Measurements from ENCODE around the gene CDH4. TPM values are rescaled to one million over a fixed set of nuclear protein-coding genes. Genes with fewer than 3 reads are reported as not detected.

CDH4 gene
- total RNA-seq, 1 donor from 2014 or later = 3.2 TPM

DNA sequence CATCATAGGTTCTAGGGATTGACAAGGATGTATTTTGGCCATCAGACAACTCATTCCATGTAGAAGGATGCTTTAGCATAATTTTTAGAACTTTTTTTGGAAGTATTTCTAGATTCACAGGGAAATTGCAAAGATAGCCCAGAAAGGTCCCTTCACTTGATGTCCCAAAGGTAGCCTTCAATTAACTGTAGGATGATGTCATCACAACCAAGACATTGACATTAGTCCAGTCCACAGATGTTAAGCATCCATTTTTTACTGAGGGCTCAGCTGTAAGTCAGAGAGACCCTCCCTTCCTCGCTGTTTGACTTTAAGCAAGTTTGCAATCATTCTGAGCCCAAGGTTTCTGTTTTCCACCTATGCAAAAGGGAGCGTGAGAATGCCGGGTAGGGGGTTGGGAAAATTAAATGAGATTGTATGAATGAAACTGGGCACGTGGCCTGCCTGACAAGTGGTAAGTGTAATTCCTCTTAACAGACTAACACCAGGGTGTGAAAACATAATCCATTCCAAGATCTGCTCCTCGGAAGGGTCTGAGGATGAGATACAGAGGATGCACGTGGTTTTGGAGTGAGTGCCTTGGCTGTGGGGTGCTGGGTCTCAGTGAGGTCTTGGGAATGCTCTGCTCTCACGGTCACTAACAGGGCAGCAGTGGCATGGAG, 126.8 kb downstream of the CDH4 start:
- Histone ChIP-seq H3K27ac (ENCODE audit: low read depth, low read length) (no peak overlapping the region), H3K79me2 (ENCODE audit: insufficient read depth, low read length) (peaks cover 12% of the 10 kb centered on the region), H3K9ac (ENCODE audit: low read length) (no peak overlapping the region), H4K20me1 (ENCODE audit: insufficient read depth, low read length) (peaks cover 13% of the 10 kb centered on the region), H2AFZ (ENCODE audit: low read depth, low read length) (no peak overlapping the region), H3K27me3 (ENCODE audit: insufficient read depth, low read length) (no peaks in the 10 kb centered on the region), H3K36me3 (ENCODE audit: insufficient read depth, low read length) (no peaks in the 10 kb centered on the region), H3K4me2 (ENCODE audit: low read length) (no peak overlapping the region), H3K9me3 (ENCODE audit: insufficient read depth, low read depth, low read length) (peaks cover 6% of the 10 kb centered on the region), H3K4me3 (ENCODE audit: insufficient read depth, low read depth, low read length) (no peak overlapping the region), H3K4me1 (ENCODE audit: insufficient read depth, low read length) (no peaks in the 10 kb centered on the region)
- DNase-seq (ENCODE audit: low read depth) (no peak), FAIRE-seq (no peak)
- Mint-ChIP-seq H3K27me3 (ENCODE audit: low read depth, unreplicated experiment) (peaks cover 6% of the 10 kb centered on the region), H3K4me3 (ENCODE audit: unreplicated experiment) (no peak overlapping the region), H3K9me3 (ENCODE audit: unreplicated experiment) (peaks cover 9% of the 10 kb centered on the region), H3K27ac (ENCODE audit: unreplicated experiment) (no peak overlapping the region), H3K36me3 (ENCODE audit: low read depth, unreplicated experiment) (no peaks in the 10 kb centered on the region), H3K4me1 (ENCODE audit: low read depth, unreplicated experiment) (no peaks in the 10 kb centered on the region)
- TF ChIP-seq EZH2 (IDR thresholded peaks at IDR 0.05; ENCODE audit: insufficient read depth, low read length) = no peak
- TF ChIP-seq, protein P1, sequence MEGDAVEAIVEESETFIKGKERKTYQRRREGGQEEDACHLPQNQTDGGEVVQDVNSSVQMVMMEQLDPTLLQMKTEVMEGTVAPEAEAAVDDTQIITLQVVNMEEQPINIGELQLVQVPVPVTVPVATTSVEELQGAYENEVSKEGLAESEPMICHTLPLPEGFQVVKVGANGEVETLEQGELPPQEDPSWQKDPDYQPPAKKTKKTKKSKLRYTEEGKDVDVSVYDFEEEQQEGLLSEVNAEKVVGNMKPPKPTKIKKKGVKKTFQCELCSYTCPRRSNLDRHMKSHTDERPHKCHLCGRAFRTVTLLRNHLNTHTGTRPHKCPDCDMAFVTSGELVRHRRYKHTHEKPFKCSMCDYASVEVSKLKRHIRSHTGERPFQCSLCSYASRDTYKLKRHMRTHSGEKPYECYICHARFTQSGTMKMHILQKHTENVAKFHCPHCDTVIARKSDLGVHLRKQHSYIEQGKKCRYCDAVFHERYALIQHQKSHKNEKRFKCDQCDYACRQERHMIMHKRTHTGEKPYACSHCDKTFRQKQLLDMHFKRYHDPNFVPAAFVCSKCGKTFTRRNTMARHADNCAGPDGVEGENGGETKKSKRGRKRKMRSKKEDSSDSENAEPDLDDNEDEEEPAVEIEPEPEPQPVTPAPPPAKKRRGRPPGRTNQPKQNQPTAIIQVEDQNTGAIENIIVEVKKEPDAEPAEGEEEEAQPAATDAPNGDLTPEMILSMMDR (IDR thresholded peaks at IDR 0.05; ENCODE audit: insufficient read depth, low read depth, low read length) = no peak

DNA sequence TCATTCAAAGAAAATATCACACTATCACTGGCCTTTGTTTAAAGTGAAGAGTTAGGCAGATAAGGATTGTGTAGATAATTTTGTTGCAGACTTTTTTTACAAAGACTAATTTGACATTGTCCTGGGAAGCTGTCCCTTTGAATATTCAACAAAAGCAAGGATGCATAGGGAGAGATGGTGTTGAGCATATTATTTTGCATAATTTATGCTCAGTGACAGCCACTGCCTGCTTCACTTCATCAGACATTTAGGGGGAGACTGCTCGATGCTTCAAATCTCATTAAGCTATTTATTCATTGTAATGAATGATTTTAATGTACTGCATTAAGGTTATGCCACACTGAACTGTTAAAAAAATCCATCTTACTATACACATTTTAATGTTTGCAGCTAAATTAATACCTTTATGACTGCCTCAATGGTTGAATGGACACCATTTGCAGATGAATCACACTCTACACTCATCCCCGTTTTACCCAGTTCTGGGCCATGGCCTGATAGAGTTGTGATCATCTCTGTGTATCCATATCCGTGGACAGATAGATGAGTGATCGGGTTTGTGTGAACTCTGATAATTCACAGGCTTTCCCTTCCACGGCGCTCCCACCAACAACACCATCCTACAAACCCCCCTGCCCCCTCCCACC, 128.0 kb downstream of the CDH4 start:
- no peaks in the 10 kb centered on the region for H3K4me1 ChIP-seq (ENCODE audit: insufficient read depth, low read length)
- H3K36me3 ChIP-seq (ENCODE audit: insufficient read depth, low read length) = no peaks in the 10 kb centered on the region
- Mint-ChIP-seq H3K4me3 (ENCODE audit: unreplicated experiment) (no peak overlapping the region), H3K27ac (ENCODE audit: unreplicated experiment) (no peak overlapping the region), H3K36me3 (ENCODE audit: low read depth, unreplicated experiment) (no peaks in the 10 kb centered on the region), H3K4me1 (ENCODE audit: low read depth, unreplicated experiment) (no peaks in the 10 kb centered on the region), H3K9me3 (ENCODE audit: unreplicated experiment) (peaks cover 11% of the 10 kb centered on the region), H3K27me3 (ENCODE audit: low read depth, unreplicated experiment) (peaks cover 5% of the 10 kb centered on the region)
- H3K9ac ChIP-seq (ENCODE audit: low read length) = no peak overlapping the region
- DNase-seq (ENCODE audit: low read depth) (no peak), FAIRE-seq (no peak)
- H3K9me3 ChIP-seq (ENCODE audit: insufficient read depth, low read depth, low read length) = peaks cover 6% of the 10 kb centered on the region
- H4K20me1 ChIP-seq (ENCODE audit: insufficient read depth, low read length) = peaks cover 13% of the 10 kb centered on the region
- H3K4me2 ChIP-seq (ENCODE audit: low read length) = no peak overlapping the region
- no peaks in the 10 kb centered on the region for H3K27me3 ChIP-seq (ENCODE audit: insufficient read depth, low read length)
- no peak overlapping the region for H2AFZ ChIP-seq (ENCODE audit: low read depth, low read length)
- H3K4me3 ChIP-seq (ENCODE audit: insufficient read depth, low read depth, low read length) = no peak overlapping the region
- H3K27ac ChIP-seq (ENCODE audit: low read depth, low read length) = no peak overlapping the region
- peaks cover 10% of the 10 kb centered on the region for H3K79me2 ChIP-seq (ENCODE audit: insufficient read depth, low read length)
- TF ChIP-seq EZH2 (IDR thresholded peaks at IDR 0.05; ENCODE audit: insufficient read depth, low read length) = no peak
- TF ChIP-seq, protein P1 (IDR thresholded peaks at IDR 0.05; ENCODE audit: insufficient read depth, low read depth, low read length) = no peak

DNA sequence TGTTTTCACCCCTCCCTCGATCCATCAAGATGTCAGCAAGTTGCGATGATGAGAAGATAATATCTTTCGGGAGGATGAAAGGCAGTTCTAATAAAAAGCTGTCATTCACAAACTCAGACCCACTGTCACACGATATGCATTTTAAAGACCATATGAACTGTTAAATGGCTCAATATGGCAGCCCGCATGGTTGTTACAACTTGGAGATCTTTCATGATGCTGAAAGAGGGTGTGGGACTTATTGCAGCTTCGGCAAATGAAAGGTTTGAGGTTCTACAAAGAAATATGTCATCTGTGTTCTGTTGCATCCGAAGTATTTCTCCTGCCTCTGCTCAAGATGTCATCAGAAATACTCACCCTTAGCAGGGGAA, 128.5 kb downstream of the CDH4 start:
- H3K9me3 Mint-ChIP-seq (ENCODE audit: unreplicated experiment) = peaks cover 11% of the 10 kb centered on the region
- Histone ChIP-seq H3K4me3 (ENCODE audit: insufficient read depth, low read depth, low read length) (no peak overlapping the region), H3K9me3 (ENCODE audit: insufficient read depth, low read depth, low read length) (peaks cover 2% of the 10 kb centered on the region), H3K36me3 (ENCODE audit: insufficient read depth, low read length) (no peaks in the 10 kb centered on the region), H2AFZ (ENCODE audit: low read depth, low read length) (no peak overlapping the region), H3K27me3 (ENCODE audit: insufficient read depth, low read length) (no peaks in the 10 kb centered on the region), H3K27ac (ENCODE audit: low read depth, low read length) (no peak overlapping the region), H3K79me2 (ENCODE audit: insufficient read depth, low read length) (peaks cover 5% of the 10 kb centered on the region), H4K20me1 (ENCODE audit: insufficient read depth, low read length) (peaks cover 7% of the 10 kb centered on the region), H3K4me1 (ENCODE audit: insufficient read depth, low read length) (no peaks in the 10 kb centered on the region), H3K9ac (ENCODE audit: low read length) (no peak overlapping the region), H3K4me2 (ENCODE audit: low read length) (no peak overlapping the region)
- TF ChIP-seq, protein P1 (IDR thresholded peaks at IDR 0.05; ENCODE audit: insufficient read depth, low read depth, low read length) = no peak
- no peak for TF ChIP-seq EZH2 (IDR thresholded peaks at IDR 0.05; ENCODE audit: insufficient read depth, low read length)
- no peaks in the 10 kb centered on the region for H3K36me3 Mint-ChIP-seq (ENCODE audit: low read depth, unreplicated experiment)
- DNase-seq (ENCODE audit: low read depth) (no peak), FAIRE-seq (no peak)
- H3K4me1 Mint-ChIP-seq (ENCODE audit: low read depth, unreplicated experiment) = no peaks in the 10 kb centered on the region
- H3K27me3 Mint-ChIP-seq (ENCODE audit: low read depth, unreplicated experiment) = peaks cover 10% of the 10 kb centered on the region
- no peak overlapping the region for H3K27ac Mint-ChIP-seq (ENCODE audit: unreplicated experiment)
- H3K4me3 Mint-ChIP-seq (ENCODE audit: unreplicated experiment) = no peak overlapping the region

Data from astrocyte (in vitro differentiated cells and primary cell).